Trophoblast cell (in vitro differentiated cells and primary cell): ENCODE data around the gene EPHA10.

Source experiments
- DNase-seq, 2 donors: peaks; one replicate each; pipeline ENCODE4 v3.0.0-alpha.2; 2016
- H2AFZ ChIP-seq: 2 replicates; pipeline ENCODE4 v1.6.1; 2013; ENCODE audit warnings: low read length, moderate library complexity, mild to moderate bottlenecking; ENCODE audit not compliant: insufficient read depth, poor library complexity
- H2AK5ac ChIP-seq: 2 replicates; pipeline ENCODE4 v1.6.1; 2013; ENCODE audit warnings: mild to moderate bottlenecking, low read length
- H2BK120ac ChIP-seq: 2 replicates; pipeline ENCODE4 v1.6.1; 2013; ENCODE audit warnings: low read length, mild to moderate bottlenecking, moderate library complexity; ENCODE audit not compliant: insufficient read depth, poor library complexity
- H2BK12ac ChIP-seq: 2 replicates; pipeline ENCODE4 v1.6.1; 2013; ENCODE audit warnings: mild to moderate bottlenecking, low read length, moderate library complexity
- H2BK5ac ChIP-seq: 2 replicates; pipeline ENCODE4 v1.6.1; 2013; ENCODE audit warnings: low read length, low read depth, moderate library complexity, mild to moderate bottlenecking; ENCODE audit not compliant: poor library complexity
- H3K14ac ChIP-seq: 2 replicates; pipeline ENCODE4 v1.6.1; 2013; ENCODE audit warnings: mild to moderate bottlenecking, low read length
- H3K18ac ChIP-seq: 2 replicates; pipeline ENCODE4 v1.6.1; 2013; ENCODE audit warnings: mild to moderate bottlenecking, low read length
- H3K23ac ChIP-seq: 2 replicates; pipeline ENCODE4 v1.6.1; 2013; ENCODE audit warnings: low read length
- H3K27ac ChIP-seq: 2 replicates; pipeline ENCODE4 v1.5.1; 2013; ENCODE audit warnings: low read depth, mild to moderate bottlenecking, inconsistent platforms, low read length, moderate library complexity
- H3K27me3 ChIP-seq: 2 replicates; pipeline ENCODE4 v1.6.1; 2013; ENCODE audit warnings: inconsistent platforms, mild to moderate bottlenecking, low read length, moderate library complexity; ENCODE audit not compliant: insufficient read depth
- H3K36me3 ChIP-seq, 2 experiments: 1 replicate in 1 of 2; 2 replicates in 1 of 2; pipeline ENCODE4 v1.6.1; 2013; ENCODE audit warnings: low read length in 2 of 2, mild to moderate bottlenecking in 2 of 2, moderate library complexity in 1 of 2; ENCODE audit not compliant: insufficient read depth in 2 of 2, control insufficient read depth in 1 of 2
- H3K4ac ChIP-seq: 2 replicates; pipeline ENCODE4 v1.6.1; 2013; ENCODE audit warnings: low read depth, mild to moderate bottlenecking, low read length, moderate library complexity
- H3K4me1 ChIP-seq, 2 experiments: 1 replicate in 1 of 2; 2 replicates in 1 of 2; pipeline ENCODE4 v1.6.1; 2013; ENCODE audit warnings: low read length in 2 of 2, mild to moderate bottlenecking in 2 of 2, moderate library complexity in 1 of 2; ENCODE audit not compliant: insufficient read depth in 2 of 2, control insufficient read depth in 1 of 2
- H3K4me2 ChIP-seq: 2 replicates; pipeline ENCODE4 v1.6.1; 2013; ENCODE audit warnings: inconsistent platforms, mild to moderate bottlenecking, low read length, moderate library complexity
- H3K4me3 ChIP-seq: 2 replicates; pipeline ENCODE4 v1.5.1; 2013; ENCODE audit warnings: mild to moderate bottlenecking, low read depth, low read length, inconsistent platforms
- H3K79me1 ChIP-seq: one replicate; pipeline ENCODE4 v1.6.1; 2013; ENCODE audit warnings: low read length
- H3K79me2 ChIP-seq: 2 replicates; pipeline ENCODE4 v1.6.1; 2013; ENCODE audit warnings: low read length, mild to moderate bottlenecking; ENCODE audit not compliant: control insufficient read depth, insufficient read depth, poor library complexity
- H3K9ac ChIP-seq: 2 replicates; pipeline ENCODE4 v1.6.1; 2013; ENCODE audit warnings: mild to moderate bottlenecking, low read length
- H3K9me3 ChIP-seq: 2 replicates; pipeline ENCODE4 v1.6.1; 2013; ENCODE audit warnings: low read depth, mild to moderate bottlenecking, control low read depth, inconsistent platforms, low read length; ENCODE audit not compliant: insufficient read depth
- H4K12ac ChIP-seq: 2 replicates; pipeline ENCODE4 v1.6.1; 2013; ENCODE audit warnings: low read depth, mild to moderate bottlenecking, low read length, moderate library complexity
- H4K8ac ChIP-seq: 2 replicates; pipeline ENCODE4 v1.6.1; 2013; ENCODE audit warnings: low read depth, mild to moderate bottlenecking, low read length, moderate library complexity
- H4K91ac ChIP-seq: one replicate; pipeline ENCODE4 v1.6.1; 2013; ENCODE audit warnings: low read depth, mild to moderate bottlenecking, low read length, moderate library complexity
- WGBS: extraction: QIAGEN DNeasy Blood & Tissue Kit; methylation state at CpG from one replicate; pipeline ENCODE4 v1.1.7; 2013; ENCODE audit warnings: missing lambda C conversion rate; ENCODE audit not compliant: insufficient read length, insufficient coverage; ENCODE audit errors: extremely low coverage; 5-methylcytosine and 5-hydroxymethylcytosine counted together

The EPHA10 gene

GRCh38 chr1:37714226-37714625 lies 50.7 kb downstream of the EPHA10 start:
- Histone ChIP-seq H3K9ac (no peak overlapping the region), H2BK5ac (no peak overlapping the region), H4K8ac (no peak overlapping the region), H3K36me3 (peaks cover under 1 to 8% of the 10 kb centered on the region in 2 experiments), H3K4me2 (no peak overlapping the region), H2BK12ac (no peak overlapping the region), H3K27me3 (no peaks in the 10 kb centered on the region), H3K79me2 (no peaks in the 10 kb centered on the region), H3K23ac (no peak overlapping the region), H3K18ac (no peak overlapping the region), H3K9me3 (no peaks in the 10 kb centered on the region), H3K27ac (no peak overlapping the region), H3K4ac (no peak overlapping the region), H3K4me3 (no peak overlapping the region), H4K91ac (no peak overlapping the region), H2AFZ (no peak overlapping the region), H2AK5ac (no peak overlapping the region), H3K79me1 (no peaks in the 10 kb centered on the region), H2BK120ac (no peak overlapping the region), H3K4me1 (no peaks in the 10 kb centered on the region), H4K12ac (no peak overlapping the region), H3K14ac (no peak overlapping the region)
- no peak for DNase-seq
- WGBS, result no CpG with 5 or more reads among the region's 8 CpGs

- H3K36me3 ChIP-seq, result peaks cover 41 to 53% of the 10 kb centered on the region in 2 experiments
- no peaks in the 10 kb centered on the region for H3K79me2 ChIP-seq
- no peak overlapping the region for H4K12ac ChIP-seq
- no peaks in the 10 kb centered on the region for H3K27me3 ChIP-seq
- no peak overlapping the region for H3K4ac ChIP-seq
- no peak overlapping the region for H2BK12ac ChIP-seq
- H4K8ac ChIP-seq, result no peak overlapping the region
- no peak overlapping the region for H3K23ac ChIP-seq
- H3K18ac ChIP-seq, result no peak overlapping the region
- no peaks in the 10 kb centered on the region for H3K4me1 ChIP-seq
- WGBS, result no CpG with 5 or more reads among the region's 4 CpGs
- H3K9me3 ChIP-seq, result no peaks in the 10 kb centered on the region
- H2BK120ac ChIP-seq, result no peak overlapping the region
- H3K4me2 ChIP-seq, result no peak overlapping the region
- no peak overlapping the region for H2AK5ac ChIP-seq
- H4K91ac ChIP-seq, result no peak overlapping the region
- no peak for DNase-seq
- H2AFZ ChIP-seq, result no peak overlapping the region
- H3K4me3 ChIP-seq, result no peak overlapping the region
- no peak overlapping the region for H3K14ac ChIP-seq
- H3K9ac ChIP-seq, result no peak overlapping the region
- no peak overlapping the region for H3K27ac ChIP-seq
- H3K79me1 ChIP-seq, result no peaks in the 10 kb centered on the region
- H2BK5ac ChIP-seq, result no peak overlapping the region
Measured at GRCh38 chr1:37708471-37708870, 56.4 kb downstream of the EPHA10 start.

- no peak overlapping the region for H3K4me2 ChIP-seq
- H3K36me3 ChIP-seq, result peaks cover 56 to 74% of the 10 kb centered on the region in 2 experiments
- no peak overlapping the region for H3K27ac ChIP-seq
- no peaks in the 10 kb centered on the region for H3K79me2 ChIP-seq
- H3K4me1 ChIP-seq, result no peaks in the 10 kb centered on the region
- H2AK5ac ChIP-seq, result no peak overlapping the region
- no peak overlapping the region for H4K12ac ChIP-seq
- H4K91ac ChIP-seq, result no peak overlapping the region
- H3K27me3 ChIP-seq, result no peaks in the 10 kb centered on the region
- H2AFZ ChIP-seq, result no peak overlapping the region
- no peaks in the 10 kb centered on the region for H3K9me3 ChIP-seq
- no peak overlapping the region for H3K4me3 ChIP-seq
- no peak for DNase-seq
- H2BK12ac ChIP-seq, result no peak overlapping the region
- H3K4ac ChIP-seq, result no peak overlapping the region
- no peak overlapping the region for H2BK120ac ChIP-seq
- no CpG with 5 or more reads among the region's 8 CpGs for WGBS
- H3K18ac ChIP-seq, result no peak overlapping the region
- no peak overlapping the region for H3K9ac ChIP-seq
- no peak overlapping the region for H4K8ac ChIP-seq
- no peak overlapping the region for H2BK5ac ChIP-seq
- no peak overlapping the region for H3K23ac ChIP-seq
- H3K14ac ChIP-seq, result no peak overlapping the region
- H3K79me1 ChIP-seq, result no peaks in the 10 kb centered on the region
Measured at GRCh38 chr1:37705399-37705798, 59.5 kb downstream of the EPHA10 start.

GRCh38 chr1:37704966-37705365 lies 60.0 kb downstream of the EPHA10 start:
- Histone ChIP-seq H4K91ac (no peak overlapping the region), H3K14ac (no peak overlapping the region), H3K36me3 (peaks cover 57 to 74% of the 10 kb centered on the region in 2 experiments), H3K79me2 (no peaks in the 10 kb centered on the region), H2AFZ (no peak overlapping the region), H4K12ac (no peak overlapping the region), H3K18ac (no peak overlapping the region), H3K27me3 (no peaks in the 10 kb centered on the region), H3K23ac (no peak overlapping the region), H3K9ac (no peak overlapping the region), H4K8ac (no peak overlapping the region), H3K4ac (no peak overlapping the region), H2AK5ac (no peak overlapping the region), H3K4me1 (no peaks in the 10 kb centered on the region), H3K79me1 (no peaks in the 10 kb centered on the region), H2BK12ac (no peak overlapping the region), H3K9me3 (no peaks in the 10 kb centered on the region), H2BK5ac (no peak overlapping the region), H3K4me3 (no peak overlapping the region), H3K27ac (no peak overlapping the region), H3K4me2 (no peak overlapping the region), H2BK120ac (no peak overlapping the region)
- WGBS, result no CpG with 5 or more reads among the region's 3 CpGs
- DNase-seq, result no peak
